ENCODE results near the gene GALNT7.

DNA sequence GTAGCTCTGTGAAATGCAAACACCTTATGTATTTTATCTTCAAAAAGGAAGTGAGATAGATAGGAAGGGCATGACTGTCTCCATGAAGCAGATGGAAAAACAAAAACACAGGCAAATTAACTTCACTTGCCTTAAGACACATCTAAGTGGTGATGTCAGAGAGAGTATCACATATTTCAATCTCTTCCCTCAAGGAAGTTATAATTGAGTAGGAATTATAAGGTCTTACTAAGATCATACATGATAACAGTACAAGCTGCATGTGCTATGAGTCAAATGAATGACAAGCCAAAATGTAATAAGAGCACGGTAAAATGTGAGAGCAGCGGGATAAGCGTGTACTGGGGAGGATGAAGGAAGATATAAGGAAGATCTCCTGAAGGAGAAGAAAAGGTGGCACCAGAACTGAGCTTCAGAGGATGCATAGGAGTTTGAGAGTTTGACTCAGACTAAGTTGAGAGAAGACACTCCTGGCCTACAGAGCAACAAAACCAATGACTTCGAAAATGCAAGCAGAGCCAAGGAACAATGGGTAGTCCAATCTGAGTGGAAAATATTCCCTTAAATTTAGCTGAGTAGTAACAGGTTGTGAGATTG, 43.3 kb upstream of the GALNT7 start:
- no peak for TF ChIP-seq EP300 (IDR thresholded peaks at IDR 0.05)
- TF ChIP-seq, protein P1, sequence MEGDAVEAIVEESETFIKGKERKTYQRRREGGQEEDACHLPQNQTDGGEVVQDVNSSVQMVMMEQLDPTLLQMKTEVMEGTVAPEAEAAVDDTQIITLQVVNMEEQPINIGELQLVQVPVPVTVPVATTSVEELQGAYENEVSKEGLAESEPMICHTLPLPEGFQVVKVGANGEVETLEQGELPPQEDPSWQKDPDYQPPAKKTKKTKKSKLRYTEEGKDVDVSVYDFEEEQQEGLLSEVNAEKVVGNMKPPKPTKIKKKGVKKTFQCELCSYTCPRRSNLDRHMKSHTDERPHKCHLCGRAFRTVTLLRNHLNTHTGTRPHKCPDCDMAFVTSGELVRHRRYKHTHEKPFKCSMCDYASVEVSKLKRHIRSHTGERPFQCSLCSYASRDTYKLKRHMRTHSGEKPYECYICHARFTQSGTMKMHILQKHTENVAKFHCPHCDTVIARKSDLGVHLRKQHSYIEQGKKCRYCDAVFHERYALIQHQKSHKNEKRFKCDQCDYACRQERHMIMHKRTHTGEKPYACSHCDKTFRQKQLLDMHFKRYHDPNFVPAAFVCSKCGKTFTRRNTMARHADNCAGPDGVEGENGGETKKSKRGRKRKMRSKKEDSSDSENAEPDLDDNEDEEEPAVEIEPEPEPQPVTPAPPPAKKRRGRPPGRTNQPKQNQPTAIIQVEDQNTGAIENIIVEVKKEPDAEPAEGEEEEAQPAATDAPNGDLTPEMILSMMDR (IDR thresholded peaks at IDR 0.05), result no peak

Data from ovary (tissue), 3 donors.